CD4-positive, alpha-beta T cell treated with Interleukin-6 at 100 ng/mL for 8 hours (primary cell): ENCODE measurements around the gene VRK1.
"Not testable (repeated sequence)": the region's sequence is repeated elsewhere in the genome, so short reads cannot be mapped to it uniquely, and the experiment has no call there.

Source experiments
- DNase-seq: peaks from one replicate; pipeline ENCODE4 v3.0.0-alpha.2; 2020; ENCODE audit warnings: mixed read lengths, low spot score

Gene VRK1, protein sequence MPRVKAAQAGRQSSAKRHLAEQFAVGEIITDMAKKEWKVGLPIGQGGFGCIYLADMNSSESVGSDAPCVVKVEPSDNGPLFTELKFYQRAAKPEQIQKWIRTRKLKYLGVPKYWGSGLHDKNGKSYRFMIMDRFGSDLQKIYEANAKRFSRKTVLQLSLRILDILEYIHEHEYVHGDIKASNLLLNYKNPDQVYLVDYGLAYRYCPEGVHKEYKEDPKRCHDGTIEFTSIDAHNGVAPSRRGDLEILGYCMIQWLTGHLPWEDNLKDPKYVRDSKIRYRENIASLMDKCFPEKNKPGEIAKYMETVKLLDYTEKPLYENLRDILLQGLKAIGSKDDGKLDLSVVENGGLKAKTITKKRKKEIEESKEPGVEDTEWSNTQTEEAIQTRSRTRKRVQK

DNA sequence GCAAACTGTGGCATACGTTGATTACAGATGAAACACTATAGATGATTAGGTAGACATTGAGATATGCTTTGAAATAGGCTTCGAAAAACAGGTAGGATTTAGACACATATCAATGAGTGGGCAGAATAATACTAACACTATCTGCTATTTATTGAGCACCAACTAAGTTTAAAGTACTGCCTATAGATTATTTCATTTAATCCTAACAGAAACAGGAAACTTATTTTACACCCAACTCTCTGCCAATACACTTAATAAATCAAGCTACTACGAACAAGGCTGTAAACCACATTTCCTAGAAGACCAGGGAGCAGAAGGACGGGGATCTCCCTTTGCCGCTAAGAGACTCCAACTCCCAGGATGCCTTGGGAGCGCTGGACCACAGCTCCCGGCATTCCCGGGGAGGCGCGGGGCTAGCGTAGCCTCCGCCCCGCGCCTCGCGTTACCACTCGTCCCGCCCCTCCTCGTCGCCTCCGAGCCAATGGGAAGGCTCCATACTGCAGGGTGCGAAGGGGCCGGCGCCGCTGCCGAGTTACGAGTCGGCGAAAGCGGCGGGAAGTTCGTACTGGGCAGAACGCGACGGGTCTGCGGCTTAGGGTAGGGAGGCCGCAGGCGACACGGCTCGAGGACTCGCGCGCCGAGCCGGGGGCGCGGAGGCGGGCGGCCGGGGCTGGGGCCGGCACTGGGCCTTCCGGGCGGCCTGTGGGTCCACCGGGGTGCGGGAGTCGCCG lies at the start of gene VRK1:
TSS of gene VRK1 (plus strand) at position 532 of the 731 bp plus-strand sequence. CDS start 36,090 bp downstream, outside the sequence.
- DNase-seq, result peak; percentile 93

DNA sequence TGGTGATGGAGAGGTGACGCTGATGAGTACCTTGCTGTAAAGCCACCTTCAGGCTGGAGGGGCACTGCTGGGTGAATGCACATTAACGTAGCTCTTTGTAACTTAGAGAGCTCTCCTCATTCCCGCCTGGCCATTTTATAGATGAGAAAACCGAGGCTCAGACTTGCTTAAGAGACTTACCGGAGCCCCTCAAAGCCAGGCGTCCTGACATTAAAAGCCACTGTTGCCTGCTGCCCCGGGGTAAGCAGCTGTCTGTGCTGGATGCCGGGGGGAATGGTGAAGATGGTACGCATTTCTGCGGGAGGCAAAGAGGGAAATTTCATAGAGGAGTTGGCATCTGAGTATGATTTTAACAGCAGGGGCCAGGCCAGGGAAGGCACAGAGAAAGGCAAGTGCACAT lies 49.6 kb upstream of the VRK1 start:
- DNase-seq, result no peak

DNA sequence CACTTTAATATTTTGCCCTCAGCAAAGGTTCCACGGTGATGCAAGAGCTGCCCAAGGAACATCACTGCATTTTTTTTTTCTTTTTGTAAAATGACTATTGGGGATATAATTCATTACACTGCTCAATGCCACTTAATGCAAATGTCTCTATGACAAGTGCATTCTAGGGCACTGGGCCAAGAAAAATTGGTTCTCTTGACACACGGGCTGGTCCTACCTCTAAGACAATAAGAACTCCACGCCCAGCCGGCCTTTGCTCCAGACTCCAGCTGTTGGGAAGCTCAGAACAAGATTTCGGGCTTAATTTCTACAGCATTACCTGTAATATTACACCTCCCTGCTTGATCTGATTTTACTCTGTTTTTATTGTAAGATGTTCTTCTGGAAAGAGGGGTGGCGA lies 48.8 kb upstream of the VRK1 start:
- DNase-seq, result no peak

DNA sequence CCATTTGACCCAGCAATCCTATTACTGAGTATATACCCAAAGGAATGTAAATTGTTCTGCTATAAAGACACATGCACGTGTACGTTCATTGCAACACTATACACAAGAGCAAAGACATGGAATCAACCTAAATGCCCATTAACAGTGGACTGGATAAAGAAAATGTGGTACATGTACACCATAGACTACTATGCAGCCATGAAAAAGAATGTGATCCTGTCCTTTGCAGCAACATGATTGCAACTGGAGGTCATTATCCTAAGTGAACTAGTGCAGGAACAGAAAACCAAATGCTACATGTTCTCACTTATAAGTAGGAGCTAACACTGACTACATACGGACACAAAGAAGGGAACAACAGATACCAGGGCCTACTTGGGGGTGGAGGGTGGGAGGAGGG lies 45.7 kb upstream of the VRK1 start:
- no peak for DNase-seq

DNA sequence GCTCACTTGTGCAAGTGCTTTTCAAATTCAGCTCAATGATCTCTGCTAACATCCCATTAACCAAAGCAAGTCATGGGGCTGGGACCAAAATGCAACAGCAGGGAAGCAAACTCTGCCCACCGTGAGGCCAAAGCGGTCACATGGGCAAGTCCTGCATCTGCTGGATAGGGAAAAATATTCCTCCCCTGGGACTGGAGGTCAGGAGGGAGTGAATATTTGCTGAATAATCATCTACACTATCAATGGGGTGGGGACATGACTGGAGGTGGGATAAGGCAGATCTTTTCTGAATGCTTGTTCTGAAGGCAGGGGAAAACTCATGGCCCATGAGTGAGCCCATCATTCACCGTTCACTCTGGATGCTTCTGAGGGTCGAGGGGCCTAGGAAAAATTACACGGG lies 45.1 kb upstream of the VRK1 start:
- DNase-seq, result no peak

DNA sequence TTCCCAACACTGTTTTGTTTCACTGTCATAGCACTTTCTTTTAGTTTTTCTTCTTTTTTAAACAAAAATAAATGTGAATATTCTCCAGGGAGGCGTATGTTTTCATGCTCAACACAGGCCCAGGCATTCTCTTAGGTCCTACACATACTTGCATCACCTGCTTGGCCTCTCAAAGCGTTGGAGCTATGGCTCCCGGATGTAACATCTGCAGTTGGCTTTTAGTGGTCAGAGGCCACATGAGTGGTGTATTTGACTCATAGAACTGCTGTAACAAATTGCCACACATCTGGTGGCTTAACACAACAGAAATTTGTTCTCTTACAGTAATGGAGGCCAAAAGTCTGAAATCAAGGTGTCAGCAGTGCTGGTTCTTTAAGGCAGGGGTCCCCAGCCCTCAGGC lies 44.6 kb upstream of the VRK1 start:
- no peak for DNase-seq

DNA sequence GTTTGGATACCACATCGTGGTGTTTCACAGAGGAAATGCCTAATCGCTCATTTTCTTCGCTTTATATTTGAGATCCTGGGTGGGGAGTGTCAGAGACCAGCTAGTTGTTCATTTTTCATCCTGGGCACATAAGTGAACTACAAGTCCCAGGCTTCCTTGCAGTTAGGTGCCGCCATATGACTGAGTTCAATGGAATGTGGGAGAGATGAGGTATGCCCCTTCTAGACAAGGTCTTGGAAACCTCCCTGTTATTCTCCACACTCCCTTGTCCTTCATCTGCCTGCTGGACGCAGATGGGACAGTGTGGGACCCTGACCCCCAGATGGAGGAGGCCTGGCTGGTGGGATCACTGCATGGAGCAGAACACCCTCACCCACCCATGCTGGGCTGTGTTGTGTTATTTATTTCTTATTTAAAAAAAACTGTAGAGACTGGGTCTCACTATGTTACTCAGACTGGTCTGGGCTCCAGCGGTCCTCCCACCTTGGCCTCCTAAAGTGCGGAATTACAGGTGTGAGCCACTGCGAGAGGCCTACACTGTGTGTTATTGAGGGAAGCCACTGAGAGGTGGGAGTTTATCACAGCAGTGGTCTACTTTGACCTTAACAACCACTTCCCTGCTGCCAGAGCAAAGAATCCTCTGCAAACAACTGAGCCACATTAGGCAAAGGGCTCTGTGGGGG lies 42.9 kb upstream of the VRK1 start:
- no peak for DNase-seq

DNA sequence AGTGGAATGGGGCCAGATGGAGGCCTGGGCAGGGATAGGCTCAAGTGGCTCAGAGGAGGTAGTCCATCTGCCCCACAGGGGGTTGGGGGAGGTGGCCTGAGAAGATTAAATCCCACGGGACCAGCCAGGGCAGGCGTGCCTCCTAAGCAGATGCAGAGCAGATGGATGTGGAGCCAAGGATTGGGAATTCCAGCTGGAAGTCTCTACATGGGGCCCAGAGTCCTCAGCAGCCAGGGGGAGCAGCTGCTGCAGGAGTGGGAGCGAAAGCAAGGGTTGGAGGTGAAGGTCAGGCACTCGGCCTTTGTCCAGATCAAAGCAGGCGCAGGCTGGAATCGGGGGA lies 42.4 kb upstream of the VRK1 start:
- DNase-seq, result no peak

DNA sequence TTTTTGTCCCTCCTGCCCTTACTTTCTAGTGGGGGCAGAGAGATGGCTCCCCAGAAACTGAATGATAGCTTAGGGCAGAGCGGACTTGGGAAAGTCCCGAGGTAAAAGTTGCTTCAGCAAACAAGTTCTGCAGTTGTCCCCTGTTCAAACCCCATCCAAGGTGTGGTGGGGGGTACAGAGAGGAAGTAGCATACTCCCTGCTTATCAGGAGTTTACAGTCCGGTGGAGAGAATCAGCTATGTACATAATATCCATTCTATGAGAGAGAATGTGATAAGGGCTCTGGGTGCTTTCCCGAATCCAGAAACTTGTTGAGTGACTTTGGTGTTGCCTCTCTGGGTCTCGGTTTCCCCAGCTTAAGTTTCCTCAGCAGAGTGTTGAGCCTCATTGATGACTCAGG lies 40.4 kb upstream of the VRK1 start:
- no peak for DNase-seq

DNA sequence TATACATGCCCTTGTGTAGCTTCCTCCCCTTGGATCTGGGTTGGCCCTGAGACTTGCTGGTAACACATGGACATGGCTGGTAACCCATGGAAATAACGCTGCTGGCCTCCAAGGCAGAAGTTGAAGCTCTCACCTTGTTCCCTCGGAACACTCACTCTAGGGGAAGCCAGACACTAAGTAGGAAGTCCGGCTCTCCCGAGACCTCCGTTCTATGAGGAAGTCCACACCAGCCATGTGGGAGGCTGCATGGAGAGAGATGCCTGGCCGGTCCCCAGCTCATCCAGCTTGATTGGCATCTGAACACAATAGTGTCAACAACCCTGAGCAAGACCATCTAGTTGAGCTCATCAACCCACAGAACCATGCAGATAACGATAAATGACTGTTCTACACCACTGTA lies 39.7 kb upstream of the VRK1 start:
- DNase-seq, result no peak

DNA sequence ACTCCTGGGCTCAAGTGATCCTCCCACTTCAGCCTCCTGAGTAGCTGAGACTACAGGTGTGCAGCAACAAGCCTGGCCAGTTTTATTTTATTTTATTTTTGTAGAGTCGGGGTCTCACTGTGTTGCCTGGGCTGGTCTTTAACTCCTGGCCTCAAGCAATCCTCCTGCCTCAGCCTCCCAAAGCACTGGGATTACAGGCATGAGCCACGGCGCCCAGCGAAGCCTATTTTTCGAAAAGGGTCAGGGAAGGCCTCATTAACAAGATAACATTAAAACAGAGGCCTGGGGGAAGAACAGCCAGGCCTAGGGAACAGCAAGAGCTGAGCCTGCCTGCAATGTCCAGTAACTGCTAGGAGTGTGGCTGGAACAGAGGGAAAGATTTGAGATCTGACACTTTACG lies 36.1 kb upstream of the VRK1 start:
- DNase-seq, result no peak

DNA sequence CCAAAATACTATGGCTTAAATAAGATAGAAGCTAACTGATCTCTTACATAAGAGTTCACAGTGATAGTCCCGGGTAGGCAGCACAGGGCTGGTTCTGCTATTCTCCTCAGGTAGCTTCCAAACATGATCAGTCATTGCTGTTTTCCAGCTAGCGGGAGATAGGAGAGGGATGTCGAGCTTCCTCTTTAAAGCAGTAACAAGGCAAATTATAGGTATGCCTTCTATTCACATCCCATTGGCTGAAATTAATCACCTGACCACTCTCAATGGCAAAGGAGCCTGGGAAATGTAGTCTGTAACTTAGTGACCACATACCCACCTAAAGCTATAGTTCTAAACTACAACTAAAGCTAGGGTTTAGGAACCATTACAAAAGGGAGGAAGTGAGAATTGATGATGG lies 34.5 kb upstream of the VRK1 start:
- peak; percentile 52 for DNase-seq

DNA sequence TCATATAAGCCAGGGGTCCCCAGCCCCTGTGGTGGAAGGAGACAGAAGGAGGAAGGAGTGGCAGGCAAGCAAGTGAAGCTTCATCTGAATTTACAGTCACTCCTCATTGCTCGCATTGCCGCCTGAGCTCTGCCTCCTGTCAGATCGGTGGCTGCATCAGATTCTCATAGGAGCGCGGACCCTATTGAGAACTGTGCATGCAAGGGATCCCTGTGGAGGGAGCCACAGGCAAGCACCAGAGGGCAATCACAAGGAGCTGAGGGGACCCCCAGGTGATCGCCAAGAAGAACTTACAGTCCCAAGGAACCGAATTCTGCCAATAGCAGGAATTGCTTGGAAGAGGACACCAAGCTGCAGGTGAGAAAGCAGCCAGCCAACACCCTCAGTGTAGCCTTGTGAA lies 33.2 kb upstream of the VRK1 start:
- DNase-seq, result no peak

DNA sequence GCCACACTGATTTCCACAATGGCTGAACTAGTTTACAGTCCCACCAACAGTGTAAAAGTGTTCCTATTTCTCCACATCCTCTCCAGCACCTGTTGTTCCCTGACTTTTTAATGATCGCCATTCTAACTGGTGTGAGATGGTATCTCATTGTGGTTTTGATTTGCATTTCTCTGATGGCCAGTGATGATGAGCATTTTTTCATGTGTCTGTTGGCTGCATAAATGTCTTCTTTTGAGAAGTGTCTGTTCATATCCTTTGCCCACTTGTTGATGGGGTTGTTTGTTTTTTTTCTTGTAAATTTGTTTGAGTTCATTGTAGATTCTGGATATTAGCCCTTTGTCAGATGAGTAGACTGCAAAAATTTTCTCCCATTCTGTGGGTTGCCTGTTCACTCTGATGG lies 32.0 kb upstream of the VRK1 start:
- DNase-seq, result not testable (repeated sequence)

DNA sequence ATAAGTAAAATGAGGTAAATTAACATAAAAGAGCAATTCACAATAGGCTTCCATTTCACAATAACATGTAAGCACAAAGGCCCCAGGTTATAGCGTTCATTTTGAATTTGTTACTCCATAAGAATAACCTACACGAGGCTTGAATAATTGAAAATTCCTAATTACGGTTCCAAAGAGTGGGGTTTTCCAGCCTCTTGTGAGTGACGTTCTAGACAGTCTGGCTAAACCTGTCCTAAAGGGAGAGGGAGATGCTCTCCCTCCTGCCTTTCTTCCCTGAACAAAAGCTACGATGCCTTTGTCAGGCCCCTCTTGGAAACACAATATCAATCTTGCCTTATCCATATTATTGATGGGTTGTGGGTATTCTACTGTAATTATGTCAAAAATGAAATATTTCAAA lies 24.3 kb upstream of the VRK1 start:
- DNase-seq, result no peak

DNA sequence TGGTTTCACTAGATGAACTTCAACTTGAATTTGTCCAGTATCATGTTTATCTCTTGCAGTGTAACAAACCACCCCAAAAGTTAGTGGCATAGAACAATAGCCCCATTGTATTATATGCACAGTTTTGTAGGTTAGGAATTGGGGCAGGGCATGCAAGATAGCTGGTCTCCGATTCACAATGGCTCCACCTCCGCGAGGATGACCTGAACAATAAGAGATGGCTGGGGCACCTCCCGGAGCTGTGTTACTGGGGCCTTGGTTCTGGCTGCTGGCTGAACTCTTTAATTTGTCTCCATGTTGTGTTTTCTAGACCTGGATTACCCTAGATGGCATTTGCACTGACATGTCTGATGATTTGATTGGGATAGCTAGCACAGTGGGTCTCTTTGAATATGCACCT lies 20.4 kb upstream of the VRK1 start:
- no peak for DNase-seq

DNA sequence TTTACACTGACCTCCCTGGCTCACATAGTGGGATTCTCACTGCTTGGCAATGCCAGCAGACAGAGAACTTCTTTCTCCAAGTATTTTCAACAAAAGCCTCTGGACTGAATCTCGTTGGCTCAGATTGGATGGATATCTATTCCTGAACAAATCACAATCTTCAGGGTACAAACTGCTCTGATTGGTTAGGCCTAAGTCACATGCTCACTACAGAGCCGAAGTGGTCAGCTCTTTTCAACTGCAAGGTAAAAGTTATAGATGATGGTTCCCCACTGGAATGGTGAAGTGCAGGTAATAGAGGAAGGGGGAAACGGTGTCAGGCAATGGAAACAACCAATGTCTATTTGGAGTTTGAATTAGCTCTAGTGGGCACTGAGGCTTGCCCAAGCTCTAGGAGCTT lies 16.7 kb upstream of the VRK1 start:
- DNase-seq, result no peak

DNA sequence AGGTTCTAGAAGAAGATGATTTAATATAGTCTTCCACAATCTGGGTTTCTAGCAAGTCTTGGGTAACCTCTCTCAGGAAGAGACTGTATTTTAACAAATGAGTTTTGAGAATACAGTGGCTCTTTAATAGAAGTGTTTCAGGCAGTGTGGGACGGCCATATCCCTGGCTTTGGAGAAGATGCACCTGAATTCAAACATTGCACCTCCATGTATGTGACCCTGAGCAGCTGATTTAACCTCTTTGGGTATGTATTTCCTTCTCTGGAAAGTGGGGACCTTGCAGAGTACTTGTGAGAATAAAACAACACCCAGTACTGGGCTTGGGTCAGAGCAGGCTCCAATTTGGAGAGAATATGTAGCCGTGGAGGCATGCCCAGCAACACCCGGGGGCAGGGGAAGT lies 15.8 kb upstream of the VRK1 start:
- no peak for DNase-seq

DNA sequence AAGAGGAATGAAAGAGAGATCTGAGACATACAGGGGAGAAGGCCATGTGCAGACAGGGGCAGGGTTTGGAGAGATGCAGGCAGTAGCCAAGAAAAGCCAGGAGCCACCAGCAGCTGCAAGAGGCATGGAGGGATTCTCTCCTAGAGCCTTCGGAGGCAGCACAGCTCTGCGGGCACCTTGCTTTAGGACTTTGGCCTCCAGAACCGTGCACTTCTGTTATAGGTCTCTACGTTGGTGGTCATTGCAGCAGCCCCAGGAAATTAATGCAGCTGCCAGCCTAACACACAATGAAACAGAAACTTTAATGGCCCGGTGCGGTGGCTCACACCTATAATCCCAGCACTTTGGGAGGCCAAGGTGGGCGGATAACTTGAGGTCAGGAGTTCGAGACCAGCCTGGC lies 14.7 kb upstream of the VRK1 start:
- no peak for DNase-seq

DNA sequence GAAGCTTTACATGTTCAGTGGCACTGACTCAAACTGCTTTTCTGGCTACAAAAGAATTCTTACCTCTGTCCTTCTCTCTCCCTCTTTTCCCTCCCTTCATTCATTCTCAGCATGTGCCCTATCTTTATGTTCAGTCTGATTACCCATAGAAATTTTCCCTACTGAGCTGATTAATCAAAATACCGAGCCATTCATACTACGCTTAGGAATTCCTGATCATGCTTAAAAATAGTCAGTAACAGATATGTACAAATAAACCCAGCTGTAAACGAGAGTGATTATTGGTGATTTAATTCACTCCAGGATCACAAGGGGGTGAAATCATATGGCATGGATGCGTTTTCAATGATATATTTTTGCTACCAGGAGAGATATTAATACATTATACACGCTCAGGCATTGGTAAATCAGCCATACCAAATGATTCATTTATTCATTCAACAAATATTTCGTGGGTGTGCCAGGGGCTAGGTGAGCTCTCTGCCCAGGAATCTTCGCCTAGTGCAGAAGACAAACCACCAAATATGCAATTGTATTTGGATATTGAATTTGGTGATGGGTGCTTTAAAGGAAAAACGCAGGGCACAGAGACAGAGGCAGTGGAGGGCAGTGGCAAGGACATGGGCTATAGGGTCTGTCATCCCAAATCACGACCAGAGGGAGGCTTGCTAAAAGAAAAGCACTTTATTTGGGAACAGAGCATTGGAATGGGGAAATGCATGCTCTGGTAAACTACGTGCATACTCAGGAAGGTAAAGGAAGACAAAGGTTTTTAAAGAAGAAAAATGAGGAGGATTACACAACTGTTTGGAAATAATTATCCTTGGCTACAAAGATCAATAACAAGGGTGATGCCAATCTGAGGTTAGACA lies 13.9 kb upstream of the VRK1 start:
- DNase-seq, result no peak

DNA sequence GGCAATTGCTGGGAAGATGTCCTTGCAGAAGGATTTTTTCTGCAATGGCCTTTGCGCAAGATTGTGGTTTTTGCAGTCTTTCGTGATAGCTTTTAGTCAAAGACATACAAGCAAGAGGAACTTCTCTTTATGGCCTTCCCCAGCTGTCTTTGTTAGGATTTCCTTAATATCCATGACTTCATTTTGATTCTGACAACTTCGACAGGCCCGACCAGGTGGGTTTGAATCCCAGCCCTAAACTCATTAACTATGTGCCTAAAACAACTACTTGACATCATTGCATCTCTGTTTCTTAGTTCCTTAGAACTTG lies 13.3 kb upstream of the VRK1 start:
- no peak for DNase-seq

DNA sequence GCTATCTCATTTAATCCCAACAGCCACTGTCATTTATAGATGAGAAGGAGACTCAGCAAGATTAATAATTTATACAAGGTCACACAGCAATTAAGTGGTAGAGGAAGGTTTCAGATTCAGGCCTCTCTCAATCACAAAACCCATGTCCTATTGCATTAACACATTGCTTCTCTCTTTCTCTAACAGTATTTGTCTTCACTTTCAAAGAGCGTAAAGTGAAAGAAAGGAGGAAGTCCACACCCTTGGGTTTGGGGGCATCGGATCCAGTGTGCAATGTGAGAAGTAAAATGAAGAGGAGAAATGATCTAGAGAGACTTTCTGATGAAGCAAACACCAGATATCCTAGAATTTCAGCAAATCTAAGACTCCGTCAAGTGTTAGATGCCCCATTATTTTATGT lies 7.0 kb upstream of the VRK1 start:
- no peak for DNase-seq

DNA sequence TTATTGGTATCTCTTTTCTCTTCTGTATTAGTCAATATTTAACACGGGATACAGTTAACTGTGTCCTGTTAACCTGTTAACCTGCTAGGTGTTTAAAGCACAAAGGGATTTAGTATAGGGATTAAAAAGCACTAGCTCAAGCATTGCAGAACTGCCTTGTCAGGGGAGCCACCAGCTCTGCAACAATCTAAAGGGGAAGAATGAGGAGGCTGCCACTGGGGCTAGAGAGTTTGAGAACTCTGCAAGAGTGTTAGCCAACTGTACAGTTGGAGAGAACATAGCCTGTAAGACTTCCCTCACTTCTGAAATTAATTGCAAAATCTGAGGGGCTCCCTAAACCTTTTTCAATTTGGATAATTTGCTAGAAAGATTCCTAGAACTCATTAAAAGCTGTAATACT lies 6.5 kb upstream of the VRK1 start:
- DNase-seq, result no peak
